ENCODE measurements around the gene RIC3.
A peak's percentile ranks its signal among the peaks of the same experiment; 100 is the strongest.

RIC3 gene

DNA sequence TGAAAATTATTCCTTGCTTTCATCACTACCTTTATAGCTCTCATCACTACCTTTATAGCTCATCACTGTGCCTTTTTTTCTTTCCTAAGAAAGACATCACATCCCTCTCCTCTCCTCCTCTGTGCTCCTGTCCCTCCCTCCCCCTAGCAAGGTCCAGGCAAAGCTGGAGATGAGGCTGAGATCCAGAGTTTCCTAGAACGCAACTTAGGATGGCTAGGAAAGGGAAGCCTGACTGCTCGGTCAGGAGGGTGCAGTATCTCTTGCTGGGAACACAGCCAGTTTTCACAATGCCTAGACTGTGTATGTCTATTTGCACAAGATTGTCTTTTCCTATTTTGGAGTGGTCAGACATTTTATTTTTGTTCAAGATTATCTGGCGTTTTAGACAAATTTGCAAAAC, 63.2 kb downstream of the RIC3 start:
- DNase-seq (ENCODE audit: low read depth in 3 of 3): no peak

DNA sequence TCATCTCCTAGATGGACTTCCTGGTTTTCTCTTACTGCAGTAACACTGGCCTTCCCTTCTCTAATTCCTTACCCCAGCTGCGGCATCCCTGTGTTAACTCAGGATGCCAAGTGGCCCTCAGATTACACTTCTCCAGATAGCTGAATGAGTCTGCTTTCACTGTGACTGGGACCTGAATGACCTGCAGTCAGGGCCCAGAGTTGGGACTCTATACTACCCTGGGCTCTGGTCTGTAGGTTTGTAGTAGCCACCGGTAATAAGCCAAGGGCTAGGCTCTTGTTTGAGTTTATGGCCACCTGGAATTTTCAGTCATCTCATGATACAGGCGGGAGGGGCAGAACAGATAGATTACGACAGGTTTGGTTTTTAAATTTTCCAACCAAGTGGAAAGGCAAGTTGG, 63.7 kb downstream of the RIC3 start:
- no peak for DNase-seq (ENCODE audit: low read depth in 3 of 3)

DNA sequence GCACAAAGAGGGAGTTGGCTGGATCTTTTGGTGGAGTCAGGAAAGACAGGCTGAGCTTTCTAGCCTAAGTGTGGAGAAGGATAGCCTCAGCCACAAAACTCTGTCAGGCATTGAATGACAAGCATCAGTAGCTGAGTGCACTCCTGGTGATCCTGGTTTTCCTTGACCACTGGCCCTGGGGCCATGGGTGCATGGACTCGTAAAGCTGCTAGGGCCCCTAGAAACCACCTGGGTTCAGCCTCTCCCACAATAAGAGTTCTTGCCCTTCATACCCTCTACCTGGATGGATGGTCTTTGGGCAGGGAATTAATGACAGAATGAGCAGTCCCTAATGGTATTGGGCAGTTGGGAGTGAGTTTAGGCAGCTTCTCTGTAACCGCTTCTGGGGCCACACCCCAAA, 64.9 kb downstream of the RIC3 start:
- no peak for DNase-seq (ENCODE audit: low read depth in 3 of 3)

DNA sequence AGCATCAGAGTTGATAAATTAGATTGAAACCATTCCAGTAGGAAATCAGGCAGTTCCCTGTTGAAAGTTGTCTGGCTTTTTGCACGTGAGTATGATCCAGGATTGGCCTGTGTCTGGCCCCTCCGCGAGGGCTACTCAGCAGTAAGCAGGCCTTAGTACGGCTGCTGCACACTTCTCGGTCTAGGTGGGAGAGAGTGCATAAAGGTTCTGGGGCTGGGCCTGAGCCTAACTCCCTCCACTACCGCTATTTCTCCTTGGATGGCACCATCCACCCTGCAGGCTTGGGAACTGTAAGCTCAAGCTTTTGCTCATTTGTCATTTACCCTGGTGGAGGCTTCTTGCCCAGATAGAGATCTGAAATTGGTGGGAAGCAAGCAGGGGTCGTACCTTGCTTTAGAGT, 65.9 kb downstream of the RIC3 start:
- DNase-seq (ENCODE audit: low read depth in 3 of 3): no peak

DNA sequence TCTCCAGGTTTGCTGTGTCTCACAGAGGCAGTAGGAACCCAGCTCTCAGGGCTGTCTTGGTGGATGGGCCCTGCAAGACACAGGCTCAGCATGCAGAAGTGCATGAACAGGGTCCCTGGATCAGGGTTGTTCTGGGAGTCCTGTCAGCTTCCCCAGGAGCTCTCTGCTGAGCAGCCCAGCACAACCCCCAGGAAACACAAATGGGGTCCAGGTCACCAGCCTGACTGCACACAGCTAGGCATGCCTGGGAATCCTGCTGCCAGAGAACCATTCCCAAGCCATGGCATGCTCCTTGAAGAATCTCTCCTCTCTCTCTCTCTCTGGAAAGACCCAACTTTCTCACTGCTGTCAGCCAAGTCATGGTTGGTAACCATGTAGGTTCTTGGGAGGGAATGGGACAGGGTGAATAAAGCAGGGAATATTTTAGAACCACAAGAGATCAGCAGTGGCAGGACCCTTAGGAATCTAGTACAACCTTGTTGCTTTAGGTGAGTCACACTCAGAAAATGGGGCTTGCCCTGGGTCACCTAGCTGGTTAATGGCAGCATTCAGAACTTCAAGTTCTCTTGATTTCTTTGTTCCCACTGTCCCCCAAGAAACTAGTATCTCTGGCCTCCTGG, 66.4 kb downstream of the RIC3 start:
- DNase-seq (ENCODE audit: low read depth in 3 of 3): no peak

DNA sequence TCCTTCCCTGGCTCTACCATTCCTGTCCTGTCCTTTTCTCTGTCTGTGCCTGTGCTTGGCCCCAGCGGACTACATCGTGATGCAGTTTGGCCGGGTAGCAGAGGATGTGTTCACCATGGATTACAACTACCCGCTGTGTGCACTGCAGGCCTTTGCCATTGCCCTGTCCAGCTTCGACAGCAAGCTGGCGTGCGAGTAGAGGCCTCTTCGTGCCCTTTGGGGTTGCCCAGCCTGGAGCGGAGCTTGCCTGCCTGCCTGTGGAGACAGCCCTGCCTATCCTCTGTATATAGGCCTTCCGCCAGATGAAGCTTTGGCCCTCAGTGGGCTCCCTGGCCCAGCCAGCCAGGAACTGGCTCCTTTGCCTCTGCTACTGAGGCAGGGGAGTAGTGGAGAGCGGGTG, 67.4 kb downstream of the RIC3 start:
- DNase-seq (ENCODE audit: low read depth in 3 of 3): no peak

DNA sequence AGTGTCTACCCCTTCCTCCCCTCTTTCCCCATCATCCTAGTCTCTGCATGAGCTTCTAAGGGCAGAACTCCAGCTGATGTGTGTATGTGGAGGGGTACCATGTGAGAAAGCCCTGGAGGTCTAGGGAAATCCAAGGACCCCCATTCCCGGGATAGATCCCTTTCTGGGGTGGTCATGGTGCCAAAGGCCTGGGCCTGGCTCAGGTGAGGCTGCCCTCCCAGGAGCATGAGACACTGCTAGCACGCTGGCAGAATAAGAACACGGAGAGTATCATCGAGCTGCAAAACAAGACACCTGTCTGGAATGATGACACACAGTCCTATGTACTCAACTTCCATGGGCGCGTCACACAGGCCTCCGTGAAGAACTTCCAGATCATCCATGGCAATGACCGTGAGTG, 68.2 kb downstream of the RIC3 start:
- no peak for DNase-seq (ENCODE audit: low read depth in 3 of 3)

DNA sequence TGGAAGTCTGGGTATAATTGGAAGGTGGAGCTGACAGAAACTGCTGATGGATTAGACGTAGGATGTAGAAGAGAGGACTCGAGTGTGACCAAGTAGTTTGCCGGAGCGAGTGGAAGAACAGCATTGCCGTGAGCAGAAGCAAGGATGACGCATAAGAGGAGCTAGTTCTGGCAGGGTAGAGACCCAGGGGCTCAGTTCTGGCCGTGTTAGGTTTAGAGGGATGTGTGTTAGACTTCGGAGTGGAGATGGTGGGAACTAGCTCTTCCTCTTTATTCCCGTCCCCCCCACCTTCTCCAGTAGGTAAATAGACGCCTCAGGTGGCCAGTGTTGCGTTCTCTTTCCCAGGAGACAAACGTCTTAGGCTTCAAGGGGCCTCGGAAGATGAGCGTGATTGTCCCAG, 68.7 kb downstream of the RIC3 start:
- no peak for DNase-seq (ENCODE audit: low read depth in 3 of 3)

DNA sequence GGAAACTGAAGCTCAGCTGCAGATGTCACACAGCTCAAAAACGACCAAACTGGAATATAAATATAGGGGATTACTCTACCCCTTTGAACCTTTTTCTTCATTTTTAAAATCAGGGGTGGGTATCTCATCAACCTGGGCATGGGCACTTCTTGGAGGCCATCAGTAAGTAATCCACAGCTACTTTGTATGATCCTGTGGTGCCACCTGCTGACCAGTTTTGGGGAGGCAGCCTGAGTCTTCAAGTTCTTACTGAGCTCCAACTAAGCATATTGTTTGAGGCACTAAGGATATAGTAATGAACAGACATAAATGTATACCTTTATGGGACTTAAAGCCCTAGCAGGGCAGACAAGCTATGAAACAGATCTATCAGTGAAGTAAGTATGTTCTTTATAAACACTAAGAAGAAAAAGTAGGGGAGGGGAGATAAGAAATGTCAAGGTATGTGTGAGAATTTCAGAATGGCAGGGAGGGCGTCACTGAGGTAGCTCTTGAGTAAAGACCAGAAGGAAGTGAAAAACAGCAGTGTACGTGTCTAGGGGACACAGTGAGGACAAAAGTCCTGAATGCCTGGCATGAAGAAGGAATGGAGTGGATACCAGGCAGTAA, 69.4 kb downstream of the RIC3 start:
- peak; percentile 32 to 60 (median 57) for DNase-seq (ENCODE audit: low read depth in 3 of 3)

DNA sequence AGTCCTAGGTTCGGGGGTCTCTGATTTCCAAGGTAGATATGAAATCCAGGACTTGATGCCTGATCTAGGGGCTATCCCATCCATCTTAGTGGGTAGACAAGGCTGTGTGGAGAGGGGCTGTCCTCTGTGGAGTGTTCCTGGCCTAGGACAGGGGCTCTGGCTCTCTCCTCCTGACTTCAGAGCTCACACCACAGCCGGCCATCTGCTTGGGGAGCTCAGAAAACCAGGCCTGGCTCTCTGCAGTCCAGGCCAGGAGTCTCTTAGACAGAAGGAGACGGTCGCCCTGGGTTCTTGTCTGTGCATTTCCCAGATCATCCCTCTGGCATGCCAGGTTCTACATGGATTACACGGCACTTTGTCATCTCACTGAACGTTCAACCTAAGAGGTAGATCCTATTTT, 69.9 kb downstream of the RIC3 start:
- no peak for DNase-seq (ENCODE audit: low read depth in 3 of 3)

DNA sequence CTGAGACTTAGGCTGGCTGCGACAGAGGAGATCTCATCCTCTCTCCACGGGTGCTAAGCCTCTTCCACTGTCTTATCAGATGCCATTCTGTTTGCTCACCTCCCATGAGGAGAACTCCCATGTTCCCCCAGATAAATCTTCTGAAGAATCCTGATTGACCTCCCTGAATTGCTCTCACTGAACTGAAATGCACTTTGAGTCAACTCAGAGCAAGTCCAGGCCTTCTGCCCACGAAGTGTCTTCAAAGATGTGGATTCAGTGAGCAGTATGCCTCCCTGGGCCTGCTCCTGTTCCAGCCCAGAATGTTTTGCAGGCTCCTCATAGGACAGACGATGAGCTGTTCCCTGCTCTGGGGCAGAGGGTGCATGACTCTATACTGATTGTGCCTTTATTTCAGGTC, 70.5 kb downstream of the RIC3 start:
- no peak for DNase-seq (ENCODE audit: low read depth in 3 of 3)

DNA sequence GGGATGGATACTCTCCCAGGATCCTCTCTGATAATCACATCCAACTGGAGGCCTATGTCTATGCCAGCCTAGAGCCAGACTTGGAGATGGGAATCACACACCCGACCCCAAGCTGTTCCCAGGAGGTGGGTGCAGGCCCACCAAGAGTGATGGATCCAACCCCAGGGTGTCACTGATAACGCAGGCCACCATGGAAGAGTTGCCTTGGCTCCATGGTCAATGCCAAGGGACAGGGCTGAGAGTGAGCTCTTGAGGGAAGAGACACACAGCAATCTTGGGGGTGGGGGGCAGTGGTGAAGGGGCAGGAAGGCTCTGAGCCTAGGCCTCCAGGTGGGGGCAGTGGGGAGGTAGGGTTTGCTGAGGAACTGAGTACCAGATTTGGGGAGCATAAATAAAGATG, 70.9 kb downstream of the RIC3 start:
- DNase-seq (ENCODE audit: low read depth in 3 of 3): no peak

DNA sequence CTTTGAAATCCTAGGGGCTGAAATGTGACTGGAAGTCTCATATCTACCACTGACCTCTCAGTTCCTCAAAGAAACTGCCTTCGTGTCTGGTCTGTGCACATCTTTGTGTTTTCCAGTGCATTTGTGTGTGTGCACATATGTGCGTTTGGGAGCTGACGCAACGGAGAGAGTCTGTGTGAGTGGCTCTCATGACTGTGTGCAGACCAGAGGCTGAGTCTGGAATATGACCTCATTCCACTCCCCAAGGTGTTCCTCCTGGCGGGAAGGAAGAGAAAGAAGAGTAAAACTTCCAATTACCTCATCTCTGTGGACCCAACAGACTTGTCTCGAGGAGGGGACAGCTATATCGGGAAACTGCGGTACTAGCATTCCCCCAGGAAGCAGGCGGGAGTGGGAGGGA, 71.4 kb downstream of the RIC3 start:
- DNase-seq (ENCODE audit: low read depth in 3 of 3): no peak

DNA sequence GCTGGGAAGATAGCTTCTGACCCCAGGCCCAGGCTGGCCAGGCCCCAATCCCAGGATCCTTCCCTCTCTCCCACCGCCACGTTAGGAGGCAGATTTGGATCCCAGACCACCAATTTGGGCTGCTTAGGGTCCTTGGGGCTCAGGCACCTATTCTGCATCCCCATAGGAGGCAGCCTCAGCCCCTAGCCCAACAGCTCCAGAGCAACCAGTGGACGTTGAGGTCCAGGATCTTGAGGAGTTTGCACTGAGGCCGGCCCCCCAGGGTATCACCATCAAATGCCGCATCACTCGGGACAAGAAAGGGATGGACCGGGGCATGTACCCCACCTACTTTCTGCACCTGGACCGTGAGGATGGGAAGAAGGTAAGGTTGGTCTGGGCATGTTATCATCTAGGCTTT, 71.8 kb downstream of the RIC3 start:
- DNase-seq (ENCODE audit: low read depth in 3 of 3): no peak

DNA sequence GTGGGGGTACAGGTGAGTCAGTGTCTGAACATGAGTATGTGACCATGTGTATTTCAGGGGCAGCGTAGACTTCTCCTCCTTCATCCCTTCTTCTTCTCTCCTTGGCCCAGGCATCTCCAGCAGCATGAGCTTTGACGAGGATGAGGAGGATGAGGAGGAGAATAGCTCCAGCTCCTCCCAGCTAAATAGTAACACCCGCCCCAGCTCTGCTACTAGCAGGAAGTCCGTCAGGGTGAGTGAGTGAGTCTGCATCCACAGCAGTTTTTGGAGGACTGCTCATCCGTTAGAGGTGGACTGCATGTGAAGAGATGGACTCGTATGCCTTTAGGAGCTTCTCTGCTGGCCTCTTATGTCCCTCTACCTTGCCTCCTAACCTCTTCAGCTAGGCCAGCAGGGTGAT, 72.2 kb downstream of the RIC3 start:
- DNase-seq (ENCODE audit: low read depth in 3 of 3): no peak

DNA sequence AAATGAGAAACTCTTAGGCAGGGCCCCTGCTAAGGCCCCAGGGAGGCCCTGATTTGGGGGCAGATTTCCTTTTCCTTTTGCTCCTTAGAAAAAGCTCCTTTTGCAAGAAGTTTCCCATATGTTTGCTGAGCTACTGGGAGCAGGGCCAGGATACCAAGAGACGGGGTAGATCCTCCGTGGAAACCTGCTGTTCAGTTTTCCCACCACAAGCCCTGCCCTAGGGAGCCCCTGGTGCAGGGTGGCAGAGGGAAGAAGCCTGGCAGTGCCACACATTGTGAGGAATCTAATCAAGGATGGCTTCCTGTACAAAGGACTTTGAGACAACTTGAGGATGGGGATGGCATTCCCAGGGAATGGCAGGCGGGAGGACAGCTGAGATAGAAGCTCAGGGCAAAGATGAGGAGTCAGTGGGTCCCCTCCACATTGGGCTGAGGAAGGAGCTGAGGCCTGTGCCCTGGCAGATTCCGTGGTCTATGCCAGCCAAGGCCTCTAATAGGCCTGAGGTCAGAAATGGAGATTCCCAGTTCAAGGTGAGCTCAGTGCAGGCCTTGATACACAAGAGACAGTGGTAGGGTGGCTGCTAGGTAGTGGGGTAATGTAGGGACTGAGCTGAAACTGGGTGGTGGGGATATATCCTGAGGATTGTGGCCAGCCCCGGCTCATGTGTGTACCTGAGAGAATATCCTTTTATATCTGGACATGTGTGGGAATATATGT, 72.9 kb downstream of the RIC3 start:
- no peak for DNase-seq (ENCODE audit: low read depth in 3 of 3)

DNA sequence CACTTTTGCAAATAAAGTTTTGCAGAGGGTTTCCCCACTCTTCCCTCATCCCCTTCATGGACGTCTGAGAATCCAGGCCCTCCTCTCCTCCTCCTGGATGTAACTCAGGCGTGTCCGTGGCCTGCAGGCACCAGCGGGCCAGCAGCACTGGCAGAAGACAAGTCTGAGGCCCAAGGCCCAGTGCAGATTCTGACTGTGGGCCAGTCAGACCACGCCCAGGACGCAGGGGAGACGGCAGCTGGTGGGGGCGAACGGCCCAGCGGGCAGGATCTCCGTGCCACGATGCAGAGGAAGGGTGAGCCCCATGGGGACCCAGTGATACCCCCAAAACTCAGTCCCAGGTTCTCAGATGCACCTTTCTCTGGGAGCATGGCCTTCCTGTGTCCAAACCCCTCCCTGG, 73.5 kb downstream of the RIC3 start:
- no peak for DNase-seq (ENCODE audit: low read depth in 3 of 3)

DNA sequence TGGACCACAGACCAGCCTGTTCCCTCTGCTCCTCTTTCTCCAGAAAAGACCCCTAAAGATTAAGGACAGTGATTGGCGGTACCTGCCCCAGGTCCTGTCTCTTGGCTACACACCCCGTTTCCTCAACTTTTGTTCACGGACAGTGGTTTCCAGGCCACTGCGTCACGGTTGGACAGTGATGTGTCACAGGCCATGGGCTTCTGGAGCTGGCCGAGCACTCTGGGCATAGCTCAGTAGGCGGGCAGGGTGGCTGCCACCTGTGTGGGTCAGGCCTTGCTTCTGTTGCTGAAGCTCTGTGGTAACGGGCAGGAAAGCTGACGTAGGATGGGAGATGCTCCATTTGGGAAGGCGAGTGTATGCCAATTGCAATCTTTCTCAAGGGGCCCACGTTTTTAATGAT, 74.2 kb downstream of the RIC3 start:
- DNase-seq (ENCODE audit: low read depth in 3 of 3): no peak

DNA sequence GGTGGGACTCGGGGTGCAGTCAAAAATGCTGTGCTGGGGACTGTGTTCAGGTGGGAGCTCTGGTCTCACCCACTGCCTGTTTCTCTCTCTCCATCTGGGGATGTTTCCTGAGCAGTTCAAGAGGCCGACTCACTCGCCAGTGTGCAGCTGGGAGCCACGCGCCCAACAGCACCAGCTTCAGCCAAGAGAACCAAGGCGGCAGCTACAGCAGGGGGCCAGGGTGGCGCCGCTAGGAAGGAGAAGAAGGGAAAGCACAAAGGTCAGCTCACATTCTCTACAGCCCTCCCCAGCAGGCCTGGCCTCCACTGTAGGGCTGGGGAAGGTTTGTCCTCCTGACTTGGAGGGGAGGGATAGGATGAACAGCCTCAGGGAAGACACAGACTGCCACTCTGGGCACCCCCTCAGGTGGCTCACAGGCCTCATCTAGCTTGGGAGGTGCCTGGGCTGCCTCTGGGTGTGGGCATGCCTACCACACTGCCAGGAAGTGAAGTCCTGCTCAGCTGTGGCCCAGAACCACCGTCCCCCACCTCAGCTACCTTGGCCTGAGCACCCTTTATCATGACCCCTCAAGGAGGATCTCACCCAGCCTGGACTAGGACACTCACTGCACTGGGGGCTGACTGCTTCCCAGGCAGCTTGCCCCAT, 74.8 kb downstream of the RIC3 start:
- DNase-seq (ENCODE audit: low read depth in 3 of 3): no peak

DNA sequence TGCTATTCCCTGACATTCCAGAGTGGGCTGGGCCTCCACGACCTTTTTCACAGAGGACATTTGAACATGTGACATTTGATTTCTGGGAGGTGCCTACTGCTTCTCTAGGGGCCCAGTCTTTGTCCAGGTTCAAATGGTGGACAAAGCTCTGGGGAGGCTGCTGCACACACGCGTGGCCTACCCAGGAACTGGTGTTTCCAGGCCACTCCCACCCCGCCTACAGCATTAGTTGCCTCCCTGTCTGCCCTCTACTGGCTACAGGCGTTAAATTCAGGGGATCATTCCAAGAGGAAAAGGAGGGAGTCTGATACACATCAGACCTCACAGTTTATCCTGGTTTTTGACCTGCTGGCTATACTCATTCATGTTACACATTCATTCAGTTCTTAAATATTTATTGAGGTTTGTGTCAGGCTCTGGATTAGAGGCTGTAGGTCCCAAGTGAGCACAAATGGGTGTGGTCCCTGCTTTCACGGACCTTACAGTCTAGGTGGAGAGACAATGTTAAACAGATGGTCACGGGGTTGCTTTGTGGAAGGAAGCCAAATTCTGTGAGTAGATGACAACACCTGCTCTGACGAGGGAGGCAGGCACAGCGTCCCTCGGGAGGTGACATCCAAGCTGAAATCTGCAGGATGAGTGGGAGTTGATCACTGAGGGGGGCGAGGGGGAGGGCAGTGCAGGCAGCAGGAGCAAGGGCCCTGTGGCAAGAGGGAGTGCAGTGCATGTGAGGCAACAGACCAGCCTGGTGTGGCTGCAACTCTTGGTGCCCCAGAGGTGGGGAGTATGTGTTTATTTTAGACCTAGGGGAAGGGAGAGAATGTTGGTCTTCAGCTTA, 76.0 kb downstream of the RIC3 start:
- peak; percentile 15 to 56 (median 35) for DNase-seq (ENCODE audit: low read depth in 3 of 3)

DNA sequence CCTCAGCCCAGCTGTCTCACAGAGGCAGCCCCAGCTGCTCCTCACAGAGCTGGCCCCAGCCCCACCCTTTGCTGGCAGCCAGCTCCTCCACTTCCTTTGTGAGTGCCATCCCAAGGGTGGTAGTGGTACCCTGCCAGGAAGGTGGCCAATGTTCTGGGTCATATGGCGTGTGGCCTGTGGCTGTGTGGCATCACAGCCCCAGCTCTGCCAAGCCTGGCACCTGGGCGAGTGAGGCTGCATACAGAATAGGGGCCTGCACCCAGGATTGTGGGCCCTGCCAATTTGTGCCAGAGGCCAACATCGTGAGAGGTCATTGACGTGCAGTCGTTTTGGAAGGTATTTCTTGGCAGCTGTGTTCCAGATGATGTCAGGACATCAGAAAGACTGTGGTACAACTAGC, 77.1 kb downstream of the RIC3 start:
- DNase-seq (ENCODE audit: low read depth in 3 of 3): no peak

DNA sequence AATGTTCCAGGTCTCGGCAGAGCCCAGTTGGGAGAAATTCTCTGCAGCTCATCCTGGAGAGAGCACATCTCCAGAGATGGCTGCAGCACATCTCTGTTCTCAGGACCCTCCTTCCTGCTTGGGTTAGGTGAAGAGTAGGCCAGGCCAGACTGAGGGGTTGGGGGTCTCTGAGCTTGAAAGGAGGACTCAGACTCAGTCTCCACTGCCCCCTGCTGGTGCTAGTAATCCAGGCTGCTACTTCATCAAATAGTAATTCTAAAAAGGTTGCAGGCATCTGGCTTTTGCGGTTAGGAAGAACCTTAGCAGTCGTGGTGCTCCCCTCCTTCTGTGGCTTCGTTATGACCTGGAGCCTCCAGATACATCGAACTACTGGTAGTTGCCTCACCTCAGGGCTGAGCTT, 78.1 kb downstream of the RIC3 start:
- peak in 2 of 3 donors; percentile 6 to 17 for DNase-seq (ENCODE audit: low read depth in 3 of 3)

Measured in stimulated activated CD4-positive, alpha-beta T cell treated with anti-CD3 and anti-CD28 coated beads, TNF-alpha, amount 100 ng/mL, for 48 hours (primary cell).